ENCODE data around the gene DPYD. TPM values are rescaled to one million over a fixed set of nuclear protein-coding genes. Genes with fewer than 3 reads are reported as not detected.

Gene DPYD
- total RNA-seq, 2 donors from 2014 or later: 9.2 to 17.5 TPM

DNA sequence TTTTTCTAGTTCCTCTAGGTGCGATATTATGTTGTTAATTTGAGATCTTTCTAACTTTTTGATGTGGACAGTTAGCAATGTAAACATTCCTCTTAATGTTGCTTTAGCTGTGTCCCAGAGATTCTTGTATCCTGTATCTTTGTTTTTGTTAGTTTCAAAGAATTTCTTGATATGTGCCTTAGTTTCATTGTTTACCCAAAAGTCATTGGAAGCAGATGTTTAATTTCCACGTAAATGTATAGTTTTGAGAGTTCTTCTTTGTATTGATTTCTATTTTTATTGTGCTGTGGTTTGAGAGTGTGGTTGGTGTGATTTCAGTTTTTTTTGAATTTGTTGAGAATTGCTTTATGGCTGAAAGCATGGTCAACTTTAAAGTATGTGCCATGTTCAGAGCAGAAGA, 879.8 kb downstream of the DPYD start:
- DNase-seq: no peak
- no peaks in the 10 kb centered on the region for H3K27me3 Mint-ChIP-seq (ENCODE audit: insufficient read depth)
- 94 to 100% methylated on average over 1 to 2 of the region's 2 CpGs for WGBS, 2 experiments (ENCODE audit: insufficient coverage in 1 of 2, insufficient read length in 1 of 2)
- Histone ChIP-seq H3K27me3 (ENCODE audit: control insufficient read depth, insufficient read depth, low read length, poor library complexity, severe bottlenecking) (no peaks in the 10 kb centered on the region), H3K9me3 (ENCODE audit: control insufficient read depth, low read length) (peaks cover 6% of the 10 kb centered on the region), H3K4me3 (ENCODE audit: low read length) (no peak overlapping the region), H3K27ac (ENCODE audit: low read depth, low read length) (no peak overlapping the region), H3K36me3 (ENCODE audit: control insufficient read depth, insufficient read depth, low read length) (no peaks in the 10 kb centered on the region), H3K9ac (ENCODE audit: extremely low read depth, low read length, poor library complexity, severe bottlenecking) (no peak overlapping the region), H3K4me1 (ENCODE audit: control insufficient read depth, insufficient read depth, low read length) (no peaks in the 10 kb centered on the region)
- no peak overlapping the region for H3K27ac Mint-ChIP-seq
- TF ChIP-seq, protein P1, sequence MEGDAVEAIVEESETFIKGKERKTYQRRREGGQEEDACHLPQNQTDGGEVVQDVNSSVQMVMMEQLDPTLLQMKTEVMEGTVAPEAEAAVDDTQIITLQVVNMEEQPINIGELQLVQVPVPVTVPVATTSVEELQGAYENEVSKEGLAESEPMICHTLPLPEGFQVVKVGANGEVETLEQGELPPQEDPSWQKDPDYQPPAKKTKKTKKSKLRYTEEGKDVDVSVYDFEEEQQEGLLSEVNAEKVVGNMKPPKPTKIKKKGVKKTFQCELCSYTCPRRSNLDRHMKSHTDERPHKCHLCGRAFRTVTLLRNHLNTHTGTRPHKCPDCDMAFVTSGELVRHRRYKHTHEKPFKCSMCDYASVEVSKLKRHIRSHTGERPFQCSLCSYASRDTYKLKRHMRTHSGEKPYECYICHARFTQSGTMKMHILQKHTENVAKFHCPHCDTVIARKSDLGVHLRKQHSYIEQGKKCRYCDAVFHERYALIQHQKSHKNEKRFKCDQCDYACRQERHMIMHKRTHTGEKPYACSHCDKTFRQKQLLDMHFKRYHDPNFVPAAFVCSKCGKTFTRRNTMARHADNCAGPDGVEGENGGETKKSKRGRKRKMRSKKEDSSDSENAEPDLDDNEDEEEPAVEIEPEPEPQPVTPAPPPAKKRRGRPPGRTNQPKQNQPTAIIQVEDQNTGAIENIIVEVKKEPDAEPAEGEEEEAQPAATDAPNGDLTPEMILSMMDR (conservative IDR thresholded peaks at IDR 0.05): no peak
- H3K36me3 Mint-ChIP-seq (ENCODE audit: low read depth): no peaks in the 10 kb centered on the region
- H3K4me3 Mint-ChIP-seq: no peak overlapping the region
- no peaks in the 10 kb centered on the region for H3K4me1 Mint-ChIP-seq
- peaks cover 6% of the 10 kb centered on the region for H3K9me3 Mint-ChIP-seq

DNA sequence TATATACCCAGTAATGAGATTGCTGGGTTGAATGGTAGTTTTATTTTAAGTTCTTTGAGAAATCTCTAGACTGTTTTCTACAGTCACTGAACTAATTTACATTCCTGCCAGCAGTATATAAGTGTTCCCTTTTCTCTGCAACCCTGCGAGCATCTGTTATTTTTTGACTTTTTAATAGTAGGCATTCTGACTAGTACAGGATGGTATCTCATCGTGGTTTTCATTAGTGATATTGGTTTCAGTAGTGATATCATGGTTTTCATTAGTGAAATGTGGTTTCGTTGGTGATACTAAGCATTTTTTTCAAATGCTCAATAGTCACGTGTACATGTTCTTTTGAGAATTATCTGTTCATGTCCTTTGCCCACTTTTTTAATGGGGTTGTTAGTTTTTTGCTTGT, 882.4 kb downstream of the DPYD start:
- Mint-ChIP-seq H3K4me3 (no peak overlapping the region), H3K27me3 (ENCODE audit: insufficient read depth) (no peaks in the 10 kb centered on the region), H3K4me1 (no peaks in the 10 kb centered on the region), H3K36me3 (ENCODE audit: low read depth) (no peaks in the 10 kb centered on the region), H3K9me3 (peaks cover 6% of the 10 kb centered on the region), H3K27ac (no peak overlapping the region)
- H3K9me3 ChIP-seq (ENCODE audit: control insufficient read depth, low read length): peaks cover 6% of the 10 kb centered on the region
- H3K4me3 ChIP-seq (ENCODE audit: low read length): no peak overlapping the region
- H3K4me1 ChIP-seq (ENCODE audit: control insufficient read depth, insufficient read depth, low read length): no peaks in the 10 kb centered on the region
- no peaks in the 10 kb centered on the region for H3K27me3 ChIP-seq (ENCODE audit: control insufficient read depth, insufficient read depth, low read length, poor library complexity, severe bottlenecking)
- DNase-seq: no peak
- H3K9ac ChIP-seq (ENCODE audit: extremely low read depth, low read length, poor library complexity, severe bottlenecking): no peak overlapping the region
- 71 to 88% methylated on average over 2 to 4 of the region's 4 CpGs for WGBS, 2 experiments (ENCODE audit: insufficient coverage in 1 of 2, insufficient read length in 1 of 2)
- TF ChIP-seq, protein P1 (conservative IDR thresholded peaks at IDR 0.05): no peak
- H3K36me3 ChIP-seq (ENCODE audit: control insufficient read depth, insufficient read depth, low read length): no peaks in the 10 kb centered on the region
- H3K27ac ChIP-seq (ENCODE audit: low read depth, low read length): no peak overlapping the region

DNA sequence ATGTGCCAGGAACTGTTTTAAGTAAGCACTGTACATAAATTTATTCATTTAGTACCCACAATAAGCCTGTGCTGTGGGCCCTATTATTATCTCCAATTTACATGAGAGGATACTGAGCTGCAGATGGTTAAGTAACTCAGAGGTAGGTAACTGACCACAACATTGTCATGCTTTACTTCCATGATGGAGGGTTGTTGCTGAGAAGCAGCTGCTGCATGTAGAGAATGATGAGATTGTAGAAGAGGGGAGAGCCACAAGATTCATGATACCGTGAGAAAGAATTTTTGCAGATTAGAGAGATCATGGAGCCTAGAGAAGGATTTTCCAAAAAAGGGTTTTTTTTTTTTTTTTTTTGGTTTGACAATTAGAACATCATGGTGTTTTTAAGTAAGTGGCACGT, 886.2 kb downstream of the DPYD start:
- Histone ChIP-seq H3K27me3 (ENCODE audit: control insufficient read depth, insufficient read depth, low read length, poor library complexity, severe bottlenecking) (no peaks in the 10 kb centered on the region), H3K9me3 (ENCODE audit: control insufficient read depth, low read length) (peaks cover 6% of the 10 kb centered on the region), H3K36me3 (ENCODE audit: control insufficient read depth, insufficient read depth, low read length) (no peaks in the 10 kb centered on the region), H3K4me1 (ENCODE audit: control insufficient read depth, insufficient read depth, low read length) (no peaks in the 10 kb centered on the region), H3K9ac (ENCODE audit: extremely low read depth, low read length, poor library complexity, severe bottlenecking) (no peak overlapping the region), H3K27ac (ENCODE audit: low read depth, low read length) (no peak overlapping the region), H3K4me3 (ENCODE audit: low read length) (no peak overlapping the region)
- Mint-ChIP-seq H3K36me3 (ENCODE audit: low read depth) (no peaks in the 10 kb centered on the region), H3K9me3 (peaks cover 6% of the 10 kb centered on the region), H3K27ac (no peak overlapping the region), H3K27me3 (ENCODE audit: insufficient read depth) (no peaks in the 10 kb centered on the region), H3K4me1 (no peaks in the 10 kb centered on the region), H3K4me3 (no peak overlapping the region)
- WGBS, 2 experiments (ENCODE audit: insufficient coverage in 1 of 2, insufficient read length in 1 of 2): 91 to 94% methylated on average over 2 of the region's 2 CpGs
- TF ChIP-seq, protein P1 (conservative IDR thresholded peaks at IDR 0.05): no peak
- no peak for DNase-seq

All from endodermal cell (in vitro differentiated cells).